H1 (cell line): ENCODE data around the gene ENDOV. TPM values are rescaled to one million over a fixed set of nuclear protein-coding genes. Genes with fewer than 3 reads are reported as not detected.

Source experiments
- CTCF ChIA-PET: fragments of 300-600 bp; sonication (Branson Sonifier 250); formaldehyde crosslinking; loops from one replicate; lab custom pipeline; 2021; ENCODE audit not compliant: partially characterized antibody; lab: Charles Lee
- POLR2A ChIA-PET: fragments of 300-600 bp; sonication (Branson Sonifier 250); formaldehyde crosslinking; loops from one replicate; lab custom pipeline; 2021; ENCODE audit warnings: inconsistent platforms; ENCODE audit not compliant: partially characterized antibody; lab: Charles Lee
- DNase-seq, 2 experiments: peaks; one replicate each; pipeline versions ENCODE4 v3.0.0 to v3.0.0-alpha.2; 2010 to 2022; ENCODE audit warnings: low spot score in 2 of 2, low read depth in 1 of 2, mixed read lengths in 1 of 2
- FAIRE-seq: peaks from 2 replicates; lab custom pipeline; 2011; peaks lifted over from hg19 to GRCh38; lab: Jason Lieb, UNC
- H2AFZ ChIP-seq: 2 replicates; pipeline ENCODE4 v1.8.1; 2012; ENCODE audit warnings: low read length, inconsistent platforms
- H2AK5ac ChIP-seq: 2 replicates; pipeline ENCODE4 v1.6.1; 2013; ENCODE audit warnings: low read depth, low read length
- H2BK120ac ChIP-seq: replicated peaks from 2 replicates; pipeline ENCODE3; 2013; ENCODE audit warnings: low read depth, low read length, inconsistent platforms
- H2BK12ac ChIP-seq: 2 replicates; pipeline ENCODE4 v1.6.1; 2013; ENCODE audit warnings: low read depth, low read length
- H2BK15ac ChIP-seq: 2 replicates; pipeline ENCODE4 v1.6.1; 2013; ENCODE audit warnings: low read length
- H2BK20ac ChIP-seq: 2 replicates; pipeline ENCODE4 v1.6.1; 2013; ENCODE audit warnings: low read length
- H2BK5ac ChIP-seq: 2 replicates; pipeline ENCODE4 v1.6.1; 2013; ENCODE audit warnings: low read depth, low read length
- H3K14ac ChIP-seq: 2 replicates; pipeline ENCODE4 v1.6.1; 2013; ENCODE audit warnings: inconsistent platforms; ENCODE audit not compliant: insufficient read length
- H3K18ac ChIP-seq: 2 replicates; pipeline ENCODE4 v1.6.1; 2013; ENCODE audit warnings: low read length; ENCODE audit errors: extremely low read depth
- H3K23ac ChIP-seq: 2 replicates; pipeline ENCODE4 v1.6.1; 2013; ENCODE audit warnings: inconsistent platforms; ENCODE audit not compliant: insufficient read length
- H3K23me2 ChIP-seq: 2 replicates; pipeline ENCODE4 v1.6.1; 2013; ENCODE audit warnings: low read depth, low read length
- H3K27ac ChIP-seq: 2 replicates; pipeline ENCODE4 v1.6.1; 2011; ENCODE audit warnings: low read depth, low read length, inconsistent platforms
- H3K27me3 ChIP-seq, 4 experiments: replicated peaks in 1 of 4; 1 replicate in 1 of 4; 2 replicates in 3 of 4; pipeline versions ENCODE4 v1.6.1 to v1.8.1; 2011 to 2013; ENCODE audit warnings: low read length in 3 of 4, mild to moderate bottlenecking in 3 of 4, inconsistent platforms in 2 of 4, mixed read lengths in 2 of 4, moderate library complexity in 1 of 4; ENCODE audit not compliant: control insufficient read depth in 3 of 4, insufficient read depth in 3 of 4; ENCODE audit errors: extremely low read depth in 1 of 4
- H3K36me3 ChIP-seq, 4 experiments: 2 replicates each; pipeline versions ENCODE4 v1.6.1 to v1.8.1; 2011 to 2013; ENCODE audit warnings: mild to moderate bottlenecking in 4 of 4, low read length in 3 of 4, moderate library complexity in 2 of 4, control low read depth in 1 of 4, inconsistent platforms in 1 of 4; ENCODE audit not compliant: insufficient read depth in 4 of 4, control insufficient read depth in 2 of 4
- H3K4ac ChIP-seq: replicated peaks from 2 replicates; pipeline ENCODE3; 2013; ENCODE audit warnings: low read length, low read depth, mixed read lengths, inconsistent platforms; ENCODE audit not compliant: insufficient read length
- H3K4me1 ChIP-seq, 4 experiments: replicated peaks in 1 of 4; 1 replicate in 1 of 4; 2 replicates in 3 of 4; pipeline versions ENCODE4 v1.6.1 to v1.8.1; 2011 to 2013; ENCODE audit warnings: low read length in 3 of 4, inconsistent platforms in 2 of 4, mixed read lengths in 1 of 4; ENCODE audit not compliant: insufficient read depth in 4 of 4, control insufficient read depth in 3 of 4
- H3K4me2 ChIP-seq, 2 experiments: 2 replicates each; pipeline versions ENCODE4 v1.6.1 to v1.8.1; 2011 to 2013; ENCODE audit warnings: low read depth in 2 of 2, low read length in 2 of 2, control low read depth in 1 of 2, inconsistent platforms in 1 of 2, mild to moderate bottlenecking in 1 of 2; ENCODE audit not compliant: insufficient read depth in 1 of 2
- H3K4me3 ChIP-seq, 4 experiments: fragments of 200-600, 300-600 bp in 1 of 4; sonication (generic), shearing (Covaris generic), sonication (Bioruptor Twin) in 1 of 4; 2 replicates each; pipeline versions ENCODE4 v1.5.1 to v1.8.1; 2011 to 2016; ENCODE audit warnings: low read length in 4 of 4, low read depth in 3 of 4, control low read depth in 2 of 4, inconsistent platforms in 2 of 4, mild to moderate bottlenecking in 2 of 4, mixed read lengths in 1 of 4, moderate library complexity in 1 of 4; ENCODE audit not compliant: insufficient read depth in 2 of 4; ENCODE audit errors: extremely low read depth in 1 of 4
- H3K56ac ChIP-seq: replicated peaks from 2 replicates; pipeline ENCODE3; 2013; ENCODE audit warnings: low read depth, mild to moderate bottlenecking, mixed read lengths, low read length, inconsistent platforms; ENCODE audit not compliant: insufficient read length
- H3K79me1 ChIP-seq: 2 replicates; pipeline ENCODE4 v1.6.1; 2013; ENCODE audit warnings: low read depth, low read length, control low read depth
- H3K79me2 ChIP-seq, 2 experiments: 2 replicates each; pipeline versions ENCODE4 v1.6.1 to v1.8.1; 2012 to 2013; ENCODE audit warnings: low read length in 2 of 2, mild to moderate bottlenecking in 2 of 2, inconsistent platforms in 1 of 2; ENCODE audit not compliant: insufficient read depth in 2 of 2, control insufficient read depth in 1 of 2
- H3K9ac ChIP-seq, 4 experiments: replicated peaks in 1 of 4; 1 replicate in 1 of 4; 2 replicates in 3 of 4; pipeline versions ENCODE4 v1.6.1 to v1.8.1; 2011 to 2013; ENCODE audit warnings: low read depth in 3 of 4, low read length in 3 of 4, control low read depth in 2 of 4, mild to moderate bottlenecking in 2 of 4, moderate library complexity in 2 of 4, inconsistent platforms in 1 of 4; ENCODE audit errors: extremely low read depth in 1 of 4
- H3K9me3 ChIP-seq, 2 experiments: 2 replicates each; pipeline versions ENCODE4 v1.6.1 to v1.8.1; 2012 to 2013; ENCODE audit warnings: mild to moderate bottlenecking in 2 of 2, moderate library complexity in 2 of 2, control low read depth in 1 of 2, inconsistent platforms in 1 of 2, low read depth in 1 of 2, low read length in 1 of 2, mixed read lengths in 1 of 2; ENCODE audit not compliant: insufficient read depth in 2 of 2
- H4K20me1 ChIP-seq, 2 experiments: replicated peaks in 1 of 2; 2 replicates each; pipeline versions ENCODE3 to v1.8.1; 2011 to 2013; ENCODE audit warnings: inconsistent platforms in 2 of 2, low read length in 2 of 2, mild to moderate bottlenecking in 1 of 2; ENCODE audit not compliant: insufficient read depth in 2 of 2, control insufficient read depth in 1 of 2
- H4K5ac ChIP-seq: 2 replicates; pipeline ENCODE4 v1.6.1; 2013; ENCODE audit warnings: low read length, low read depth, mixed read lengths, inconsistent platforms; ENCODE audit not compliant: insufficient read length
- H4K8ac ChIP-seq: 2 replicates; pipeline ENCODE4 v1.8.0; 2013; ENCODE audit warnings: mild to moderate bottlenecking, moderate library complexity, low read length, inconsistent platforms; ENCODE audit not compliant: insufficient read depth; ENCODE audit errors: extremely low read depth
- H4K91ac ChIP-seq: replicated peaks from 2 replicates; pipeline ENCODE3; 2013; ENCODE audit warnings: low read length, mixed read lengths, inconsistent platforms; ENCODE audit not compliant: insufficient read length
- CEBPB ChIP-seq: IDR thresholded peaks from 2 replicates; pipeline ENCODE4 v1.6.1; 2012; ENCODE audit warnings: low read depth, low read length
- CREB1 ChIP-seq: IDR thresholded peaks from 2 replicates; pipeline ENCODE4 v1.6.1; 2012; ENCODE audit warnings: inconsistent platforms
- CTCF ChIP-seq, 3 experiments: IDR thresholded peaks; 1 replicate in 2 of 3; 2 replicates in 1 of 3; pipeline versions ENCODE4 v1.5.1 to v1.6.1; 2011; ENCODE audit warnings: low read length in 3 of 3, mild to moderate bottlenecking in 3 of 3, inconsistent platforms in 2 of 3, low read depth in 1 of 3, moderate library complexity in 1 of 3; ENCODE audit not compliant: insufficient read depth in 1 of 3; ENCODE audit errors: control extremely low read depth in 1 of 3
- HDAC2 ChIP-seq, 2 experiments: fragments of 300-600 bp in 1 of 2; sonication (generic) in 1 of 2; IDR thresholded peaks; 2 replicates each; pipeline ENCODE4 v1.6.1; 2011 to 2012; ENCODE audit warnings: low read depth in 2 of 2, low read length in 2 of 2, mild to moderate bottlenecking in 2 of 2, moderate library complexity in 2 of 2, borderline replicate concordance in 1 of 2, inconsistent platforms in 1 of 2
- JUN ChIP-seq: IDR thresholded peaks from 2 replicates; pipeline ENCODE4 v1.6.1; 2011; ENCODE audit warnings: low read depth, mild to moderate bottlenecking, improper control_type of control experiment, low read length
- RNF2 ChIP-seq: fragments of 200-900, 300-1000 bp; sonication (generic); IDR thresholded peaks from 2 replicates; pipeline ENCODE4 v1.7.1; 2016; ENCODE audit warnings: borderline replicate concordance, low read depth, mild to moderate bottlenecking, antibody characterized with exemption, low read length; ENCODE audit not compliant: poor library complexity, severe bottlenecking; ENCODE audit errors: missing control alignments
- RXRA ChIP-seq: IDR thresholded peaks from 2 replicates; pipeline ENCODE4 v1.6.1; 2011; ENCODE audit warnings: low read depth, mild to moderate bottlenecking, low read length, moderate library complexity; ENCODE audit not compliant: insufficient read depth
- SP1 ChIP-seq: IDR thresholded peaks from 2 replicates; pipeline ENCODE4 v1.6.1; 2011; ENCODE audit warnings: low read depth, low read length
- USF2 ChIP-seq: IDR thresholded peaks from 2 replicates; pipeline ENCODE4 v1.6.1; 2011; ENCODE audit warnings: low read length, improper control_type of control experiment
- WGBS, 2 experiments: shearing (Covaris generic) in 1 of 2; methylation state at CpG; one replicate each; pipeline versions ENCODE4 v1.1.6 to v1.1.7; 2013 to 2015; ENCODE audit warnings: low lambda C conversion rate in 2 of 2, mixed read lengths in 2 of 2, inconsistent platforms in 1 of 2, low coverage in 1 of 2, missing lambda C conversion rate in 1 of 2; ENCODE audit not compliant: insufficient replicate concordance in 2 of 2, insufficient coverage in 1 of 2, insufficient read length in 1 of 2; ENCODE audit errors: extremely low coverage in 1 of 2, missing lambda C conversion rate in 1 of 2; 5-methylcytosine and 5-hydroxymethylcytosine counted together
- polyA plus RNA-seq, 7 experiments: library from polyadenylated mRNA; depleted of rRNA in 3 of 7; stranded (reverse) in 5 of 7; unstranded in 2 of 7; fragments of >200 nt in 5 of 7; fragments of 200-250 nt in 2 of 7; gene quantifications; 1 replicate in 5 of 7; 2 replicates in 1 of 7; 4 replicates in 1 of 7; pipeline versions ENCODE4 v1.2.1 to v1.2.3, GENCODE V29; 2011 to 2013; ENCODE audit warnings: missing spikeins in 2 of 7, mixed read lengths in 2 of 7
- total RNA-seq: library from RNA; stranded (reverse); fragmentation: NEBNext Ultra II Directional; extraction: Animal tissue kit (Norgen Biotek cat#: 25700); gene quantifications from 2 replicates; pipeline ENCODE4 v1.2.1, GENCODE V29; 2021

ENDOV gene
- total and polyA plus RNA-seq, 2 of the 8 experiments (the other 6 are each of a cell fraction or from before 2014, with no cell fraction given): 10.6 to 13.3 TPM

- 44% methylated on average over 10 of the region's 12 CpGs; no CpG with 5 or more reads in 1 of the 2 experiments for WGBS, 2 experiments
- ChIA-PET CTCF (interaction anchor here (0.9 to 3.9 kb wide), 2 partner anchors 16 to 48 kb away, joined by 3 to 21 read pairs; no protein-coding TSS in a partner anchor), POLR2A (interaction anchor here (5.8 kb wide), 1 partner anchor 10 kb away, joined by 35 read pairs; no protein-coding TSS in a partner anchor)
- TF ChIP-seq HDAC2 (IDR thresholded peaks at IDR 0.05; ENCODE audit: borderline replicate concordance in 1 of 2, low read depth in 2 of 2, low read length in 2 of 2) (no peak), CTCF (IDR thresholded peaks at IDR 0.05; ENCODE audit: control extremely low read depth in 1 of 3, insufficient read depth in 1 of 3, low read depth in 1 of 3, low read length in 3 of 3) (no peak), RNF2 (no peak), CEBPB (no peak), RXRA (no peak), JUN (no peak), USF2 (no peak), CREB1 (no peak), SP1 (no peak)
These were observed 28.5 kb downstream of the ENDOV start for GRCh38 chr17:80443498-80443897.

More at GRCh38 chr17:80443498-80443897, 28.5 kb downstream of the ENDOV start:
- Histone ChIP-seq H3K27me3 (peaks cover 0 to 7% (median 0%) of the 10 kb centered on the region in 4 experiments; a peak in 3 of 7 replicates), H4K20me1 (no peaks in the 10 kb centered on the region), H3K4ac (no peak overlapping the region), H3K23ac (no peak overlapping the region), H3K14ac (no peak overlapping the region), H3K4me1 (peaks cover 3 to 11% (median 8%) of the 10 kb centered on the region in 4 experiments; a peak in 6 of 7 replicates), H3K9me3 (no peaks in the 10 kb centered on the region), H3K18ac (no peak overlapping the region), H2AK5ac (no peak overlapping the region), H2BK120ac (no peak overlapping the region), H3K36me3 (no peaks in the 10 kb centered on the region), H3K4me3 (peak overlapping the region in 1 of 4 experiments; percentile 35; a peak in 2 of 8 replicates), H3K4me2 (peak overlapping the region; percentile 50 to 62; a peak in 2 of 4 replicates), H3K9ac (no peak overlapping the region), H2BK12ac (no peak overlapping the region; the same call in 1 of the 2 replicates), H2AFZ (no peak overlapping the region), H3K23me2 (no peaks in the 10 kb centered on the region), H2BK20ac (no peak overlapping the region), H3K79me1 (no peaks in the 10 kb centered on the region), H3K56ac (no peak overlapping the region), H3K79me2 (no peaks in the 10 kb centered on the region), H4K91ac (no peak overlapping the region), H3K27ac (no peak overlapping the region), H2BK5ac (no peak overlapping the region), H2BK15ac (0 out of 2 replicates have a peak overlapping the region, but pooled peaks have one; percentile 10), H4K5ac (no peak overlapping the region), H4K8ac (no peak overlapping the region)
- DNase-seq (no peak), FAIRE-seq (no peak)
